Pancreas (tissue), 10 donors: ENCODE data around the gene DUSP14. TPM values are rescaled to one million over a fixed set of nuclear protein-coding genes. Genes with fewer than 3 reads are reported as not detected.
"Not testable (repeated sequence)": the region's sequence is repeated elsewhere in the genome, so short reads cannot be mapped to it uniquely, and the experiment has no call there.

Experiments used
- ATAC-seq, 4 donors: fragments of 200-7000 bp; cut with Tn5 transposase; one replicate each; pipeline versions ENCODE4 v1.8.0 to v1.9.1; 2020; ENCODE audit warnings: mild to moderate bottlenecking in 4 of 4, moderate library complexity in 4 of 4
- DNase-seq, 6 donors: peaks; one replicate each; pipeline ENCODE4 v3.0.0-alpha.2; 2020
- FAIRE-seq: peaks from 2 replicates; lab custom pipeline; 2012; peaks lifted over from hg19 to GRCh38; lab: Jason Lieb, UNC
- H3K27ac ChIP-seq, 4 donors: fragments of 200-600 bp; sonication (generic); 1 replicate in 3 of 4; 2 replicates in 1 of 4; pipeline versions ENCODE4 v1.5.0 to v1.8.0; 2020
- H3K27me3 ChIP-seq, 4 donors: fragments of 200-600 bp; one replicate each; pipeline ENCODE4 v1.8.0; 2021
- H3K36me3 ChIP-seq, 3 donors: fragments of 200-600 bp; sonication (generic) in 1 of 3; one replicate each; pipeline versions ENCODE4 v1.5.0 to v1.8.0; 2020 to 2021
- H3K4me1 ChIP-seq, 3 donors: fragments of 200-600 bp; one replicate each; pipeline ENCODE4 v1.8.0; 2021
- H3K4me3 ChIP-seq, 4 donors: fragments of 200-600 bp; sonication (generic) in 2 of 4; one replicate each; pipeline versions ENCODE4 v1.5.0 to v1.8.0; 2020 to 2021
- H3K9me3 ChIP-seq, 4 donors: fragments of 200-600 bp; one replicate each; pipeline ENCODE4 v1.8.0; 2021
- WGBS, 2 donors: extraction: QIAGEN DNeasy Blood & Tissue Kit; methylation state at CpG; one replicate each; pipeline ENCODE4 v1.1.7; 2013; 5-methylcytosine and 5-hydroxymethylcytosine counted together
- intact Hi-C, 3 donors: fragments of 100-400 bp; cut with DNase I; formaldehyde crosslinking; loops; one replicate each; pipeline versions ENCODE4 v1.11.1 to v1.14.2; 2022
- polyA plus RNA-seq, 2 donors: library from polyadenylated mRNA; stranded (reverse); fragments of 200-250 nt; gene quantifications; one replicate each; pipeline ENCODE4 v1.2.3, GENCODE V29; 2013
- total RNA-seq, 6 donors: library from RNA; stranded (reverse); fragmentation: NEBNext Ultra II Directional in 4 of 6; extraction: Animal tissue kit (Norgen Biotek cat#: 25700) in 4 of 6; gene quantifications; one replicate each; pipeline versions ENCODE4 v1.2.1 to v1.2.4, GENCODE V29; 2021 to 2023
- TF ChIP-seq, protein P1 (sequence below), 4 donors: fragments of 200-600 bp; sonication (generic) in 3 of 4; IDR thresholded peaks; one replicate each; pipeline versions ENCODE4 v1.5.0 to v1.8.0; 2021; ENCODE audit warnings: antibody characterized with exemption in 4 of 4
- donor health status: healthy with polysubstance abuse.
- donor health status: DM: no; HTN: no; CAD: no; lungs with moderate emphysema.
- donor health status: DM: no; HTN: no; CAD: no.
- donor health status: control.
- donor health status: control.
- donor health status: Bipolar disorder and iron deficiency.
- donor health status: DM: yes; HTN: yes; CAD: no.
- donor health status: DM: no; HTN: no; CAD: no.
- donor health status: DM: no; HTN: no; CAD: no.
- donor health status: DM: yes; HTN: yes; CAD: no.

The DUSP14 gene, protein sequence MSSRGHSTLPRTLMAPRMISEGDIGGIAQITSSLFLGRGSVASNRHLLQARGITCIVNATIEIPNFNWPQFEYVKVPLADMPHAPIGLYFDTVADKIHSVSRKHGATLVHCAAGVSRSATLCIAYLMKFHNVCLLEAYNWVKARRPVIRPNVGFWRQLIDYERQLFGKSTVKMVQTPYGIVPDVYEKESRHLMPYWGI
- 1 to 10 TPM; 2.7 to 5.6 (median 4.4) TPM for total RNA-seq
- polyA plus RNA-seq: 1 to 10 TPM; 2.9 to 6.4 TPM

DNA sequence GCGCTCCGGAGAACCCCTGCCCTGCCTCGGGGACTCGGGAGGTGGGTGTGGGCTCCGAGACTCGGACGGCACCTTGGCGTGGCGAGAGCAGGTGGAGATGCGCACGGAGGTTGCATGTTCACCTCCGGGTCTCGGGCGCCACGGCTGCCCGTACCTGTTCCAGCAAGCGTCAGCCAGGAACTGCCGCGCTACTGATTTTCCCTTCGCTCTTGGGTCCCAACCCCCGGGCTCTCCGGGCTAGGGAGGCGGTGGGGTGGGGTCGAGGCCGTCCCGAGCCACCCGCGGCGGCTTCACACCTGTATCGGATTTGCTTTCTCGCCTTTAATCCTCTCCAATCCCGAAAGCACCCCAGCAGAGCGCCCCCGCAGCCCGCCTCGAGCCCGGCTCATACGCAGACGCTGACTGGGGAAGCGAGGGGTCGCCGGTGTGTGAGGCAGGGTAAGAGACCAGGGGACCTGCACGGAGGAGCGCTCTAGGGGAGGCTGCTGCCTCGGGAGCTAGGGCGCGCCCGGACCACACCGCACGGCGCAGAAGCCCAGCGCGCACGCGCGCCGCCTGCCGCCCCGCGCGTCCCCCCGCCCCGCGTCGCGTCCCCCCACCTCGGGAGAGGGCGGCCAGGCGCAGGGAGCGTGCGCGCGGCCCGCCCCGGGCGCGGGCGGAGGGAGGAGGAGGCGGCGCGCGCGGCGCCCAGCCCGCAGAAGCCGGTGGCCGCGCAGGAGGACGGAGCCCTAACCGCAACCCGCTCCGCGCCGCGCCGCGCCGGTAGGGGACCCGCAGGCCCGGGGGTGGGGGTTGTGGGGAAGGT lies at the start of gene DUSP14:
Gene DUSP14, plus strand, starts transcription at position 695 of the 805 bp plus-strand sequence. CDS start 22,382 bp downstream, outside the sequence.
- Histone ChIP-seq H3K9me3 (no peaks in the 10 kb centered on the region), H3K36me3 (no peaks in the 10 kb centered on the region), H3K27ac (peak within 1 kb of the TSS; percentile 90 to 97 (median 94)), H3K4me3 (peak within 1 kb of the TSS; percentile 71 to 81 (median 80)), H3K27me3 (no peaks in the 10 kb centered on the region), H3K4me1 (peaks cover 6 to 11% (median 7%) of the 10 kb centered on the region in 3 donors)
- ATAC-seq: peak; percentile 83 to 89 (median 84)
- peak; percentile 75 to 92 (median 84) for DNase-seq
- TF ChIP-seq, protein P1, sequence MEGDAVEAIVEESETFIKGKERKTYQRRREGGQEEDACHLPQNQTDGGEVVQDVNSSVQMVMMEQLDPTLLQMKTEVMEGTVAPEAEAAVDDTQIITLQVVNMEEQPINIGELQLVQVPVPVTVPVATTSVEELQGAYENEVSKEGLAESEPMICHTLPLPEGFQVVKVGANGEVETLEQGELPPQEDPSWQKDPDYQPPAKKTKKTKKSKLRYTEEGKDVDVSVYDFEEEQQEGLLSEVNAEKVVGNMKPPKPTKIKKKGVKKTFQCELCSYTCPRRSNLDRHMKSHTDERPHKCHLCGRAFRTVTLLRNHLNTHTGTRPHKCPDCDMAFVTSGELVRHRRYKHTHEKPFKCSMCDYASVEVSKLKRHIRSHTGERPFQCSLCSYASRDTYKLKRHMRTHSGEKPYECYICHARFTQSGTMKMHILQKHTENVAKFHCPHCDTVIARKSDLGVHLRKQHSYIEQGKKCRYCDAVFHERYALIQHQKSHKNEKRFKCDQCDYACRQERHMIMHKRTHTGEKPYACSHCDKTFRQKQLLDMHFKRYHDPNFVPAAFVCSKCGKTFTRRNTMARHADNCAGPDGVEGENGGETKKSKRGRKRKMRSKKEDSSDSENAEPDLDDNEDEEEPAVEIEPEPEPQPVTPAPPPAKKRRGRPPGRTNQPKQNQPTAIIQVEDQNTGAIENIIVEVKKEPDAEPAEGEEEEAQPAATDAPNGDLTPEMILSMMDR (IDR thresholded peaks at IDR 0.05): no peak
- 0% methylated on average over 47 to 100 of the region's 100 CpGs for WGBS, 2 donors
- FAIRE-seq: no peak
- intact Hi-C loops: no loop called here

DNA sequence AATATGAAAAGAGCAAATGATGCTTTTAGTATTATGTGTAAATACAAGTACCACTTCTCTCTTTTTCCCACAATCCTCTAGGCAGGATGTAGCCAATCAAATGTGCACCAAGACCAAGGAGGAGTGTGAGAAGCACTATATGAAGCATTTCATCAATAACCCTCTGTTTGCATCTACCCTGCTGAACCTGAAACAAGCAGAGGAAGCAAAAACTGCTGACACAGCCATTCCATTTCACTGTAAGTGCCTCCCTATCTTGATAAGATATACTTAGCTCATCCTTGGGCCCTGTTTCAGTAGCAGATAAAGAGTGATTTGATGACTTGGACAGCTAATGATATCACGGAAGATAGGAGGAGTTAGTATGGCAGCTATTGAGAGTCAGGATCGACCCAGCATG lies 49.3 kb upstream of the DUSP14 start:
- ATAC-seq: no peak
- TF ChIP-seq, protein P1 (IDR thresholded peaks at IDR 0.05): no peak
- no peak overlapping the region for H3K27ac ChIP-seq
- intact Hi-C loops: no loop called here
- H3K4me1 ChIP-seq: no peaks in the 10 kb centered on the region
- no peaks in the 10 kb centered on the region for H3K27me3 ChIP-seq
- 94 to 95% methylated on average over 2 of the region's 2 CpGs for WGBS, 2 donors
- no peaks in the 10 kb centered on the region for H3K9me3 ChIP-seq
- DNase-seq: no peak
- no peak for FAIRE-seq
- H3K36me3 ChIP-seq: peaks cover 3 to 47% (median 23%) of the 10 kb centered on the region in 3 donors
- no peak overlapping the region for H3K4me3 ChIP-seq

DNA sequence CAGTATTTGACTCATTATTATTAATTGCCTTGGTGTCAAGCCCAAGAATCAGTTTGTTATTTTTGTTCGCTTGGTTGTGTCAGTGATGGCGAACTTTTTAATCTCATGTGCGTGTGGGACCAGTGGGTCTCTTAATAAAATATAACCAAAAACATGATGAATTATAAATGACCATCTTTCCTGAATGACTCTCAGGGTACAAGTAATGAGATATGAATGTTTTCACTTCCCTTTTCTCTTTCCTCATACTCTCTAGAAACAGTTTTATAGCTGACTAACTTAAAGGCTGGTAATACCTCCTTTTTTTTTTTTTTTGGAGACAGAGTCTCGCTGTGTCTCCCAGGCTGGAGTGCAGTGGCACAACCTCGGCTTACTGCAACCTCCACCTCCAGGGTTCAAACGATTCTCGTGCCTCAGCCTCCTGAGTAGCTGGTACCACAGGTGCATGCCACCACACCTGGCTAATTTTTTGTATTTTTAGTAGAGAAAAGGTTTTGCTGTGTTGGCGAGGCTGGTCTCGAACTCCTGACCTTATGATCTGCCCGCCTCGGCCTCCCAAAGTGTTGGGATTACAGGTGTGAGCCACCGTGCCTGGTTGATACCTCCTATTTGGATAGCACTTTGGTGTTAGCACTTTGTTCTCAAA lies 48.2 kb upstream of the DUSP14 start:
- intact Hi-C loops: not testable (repeated sequence)

DNA sequence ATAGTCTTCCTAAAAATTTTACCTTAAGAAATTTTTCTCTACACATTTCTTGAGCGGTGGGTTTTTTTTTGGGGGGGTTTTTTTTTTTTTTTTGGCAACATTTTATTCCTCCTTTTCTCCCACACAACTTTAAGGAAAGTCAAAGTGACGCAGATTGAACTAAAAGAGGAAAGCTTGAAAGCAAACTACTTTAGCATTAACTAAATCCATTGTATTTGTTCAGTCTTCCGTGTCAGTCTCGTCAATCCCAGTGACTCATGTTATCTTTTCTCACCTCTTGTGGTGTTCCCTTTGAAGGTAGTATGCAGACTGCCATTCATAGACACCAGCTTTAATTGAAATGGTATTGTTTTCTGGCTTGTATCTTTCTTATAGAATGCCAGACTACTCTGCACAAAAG lies 43.7 kb upstream of the DUSP14 start:
- Histone ChIP-seq H3K27me3 (no peaks in the 10 kb centered on the region), H3K4me3 (no peak overlapping the region), H3K4me1 (no peaks in the 10 kb centered on the region), H3K36me3 (peaks cover 3 to 52% (median 12%) of the 10 kb centered on the region in 3 donors), H3K27ac (no peak overlapping the region), H3K9me3 (no peaks in the 10 kb centered on the region)
- TF ChIP-seq, protein P1 (IDR thresholded peaks at IDR 0.05): no peak
- FAIRE-seq (no peak), DNase-seq (no peak), ATAC-seq (no peak)
- intact Hi-C loops: no loop called here
- WGBS, 2 donors: 85 to 91% methylated on average over 4 of the region's 4 CpGs

More for the DNA sequence above, 48.2 kb upstream of the DUSP14 start:
- not testable (repeated sequence) for FAIRE-seq, H3K4me1 ChIP-seq, DNase-seq, ATAC-seq, H3K27ac ChIP-seq, H3K27me3 ChIP-seq, H3K9me3 ChIP-seq, H3K4me3 ChIP-seq
- WGBS, 2 donors: 94 to 95% methylated on average over 12 of the region's 12 CpGs
- peaks cover 3 to 55% (median 23%) of the 10 kb centered on the region in 3 donors for H3K36me3 ChIP-seq

DNA sequence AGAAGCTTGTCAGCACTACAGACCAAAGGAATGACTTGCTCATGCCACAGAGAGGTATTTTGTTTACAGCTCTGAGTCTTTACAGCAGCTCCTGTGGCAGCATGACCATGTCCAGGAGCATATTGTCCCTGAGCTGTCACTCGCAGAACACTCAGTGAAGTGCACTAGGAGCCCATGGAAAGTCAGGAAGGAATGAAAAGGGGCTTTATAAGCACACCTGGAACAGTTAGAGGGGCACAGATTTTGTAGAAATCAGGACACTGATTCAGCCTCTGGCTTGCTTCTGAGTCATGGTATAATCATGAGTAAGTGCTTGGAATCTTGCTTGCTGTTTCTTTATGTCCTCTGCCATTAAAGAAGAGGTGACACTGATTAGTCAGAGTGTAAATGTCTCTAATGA lies 42.0 kb upstream of the DUSP14 start:
- intact Hi-C loops: no loop called here
- FAIRE-seq: no peak
- Histone ChIP-seq H3K4me3 (no peak overlapping the region), H3K9me3 (no peaks in the 10 kb centered on the region), H3K36me3 (peaks cover 3 to 37% (median 4%) of the 10 kb centered on the region in 3 donors), H3K4me1 (peaks cover 0 to 1% (median 0%) of the 10 kb centered on the region in 3 donors), H3K27me3 (no peaks in the 10 kb centered on the region), H3K27ac (no peak overlapping the region)
- no peak for DNase-seq
- TF ChIP-seq, protein P1 (IDR thresholded peaks at IDR 0.05): no peak
- no peak for ATAC-seq
- 91 to 93% methylated on average over 1 of the region's 1 CpG for WGBS, 2 donors
